Measurements from ENCODE around the gene DYSF. TPM values are rescaled to one million over a fixed set of nuclear protein-coding genes. Genes with fewer than 3 reads are reported as not detected.

The DYSF gene
- total RNA-seq, 1 experiment from 2014 or later, result 0.24 TPM

DNA sequence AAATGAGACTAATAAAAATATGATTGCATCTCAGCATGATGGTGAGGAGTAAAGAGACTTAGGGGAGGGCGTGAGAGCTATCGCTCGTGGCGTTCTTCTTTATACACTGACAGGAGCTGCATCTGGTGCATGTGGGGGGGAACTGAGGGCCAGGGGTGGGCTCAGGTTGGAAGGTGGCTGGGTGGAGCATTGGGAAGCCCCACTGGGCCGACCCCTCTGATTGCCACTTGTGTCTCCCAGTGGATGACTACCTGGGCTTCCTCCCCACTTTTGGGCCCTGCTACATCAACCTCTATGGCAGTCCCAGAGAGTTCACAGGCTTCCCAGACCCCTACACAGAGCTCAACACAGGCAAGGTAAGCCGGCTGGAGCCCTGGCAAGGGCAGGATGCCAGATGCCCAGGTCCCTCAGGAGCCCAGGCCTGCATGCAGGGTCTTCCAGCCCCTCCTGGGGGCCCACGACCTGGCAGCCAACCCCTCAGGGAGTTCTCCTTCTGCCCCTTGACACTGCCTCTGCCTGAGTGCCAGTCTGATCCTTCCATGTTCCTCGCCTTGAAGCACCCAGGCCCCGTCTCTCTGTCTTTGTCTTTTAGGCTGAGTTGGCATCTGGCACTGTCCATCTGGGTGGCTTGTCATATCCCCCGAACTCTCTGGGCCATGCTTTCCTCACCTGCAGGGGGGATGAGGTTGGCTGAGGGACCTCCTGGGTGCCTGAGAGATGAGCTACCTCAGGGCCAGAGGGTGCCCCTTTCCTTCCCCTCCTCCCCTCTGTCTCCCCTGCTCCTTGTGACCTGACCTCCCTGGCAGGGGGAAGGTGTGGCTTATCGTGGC is 97.7 kb downstream of the DYSF start:
- TF ChIP-seq, protein P1, sequence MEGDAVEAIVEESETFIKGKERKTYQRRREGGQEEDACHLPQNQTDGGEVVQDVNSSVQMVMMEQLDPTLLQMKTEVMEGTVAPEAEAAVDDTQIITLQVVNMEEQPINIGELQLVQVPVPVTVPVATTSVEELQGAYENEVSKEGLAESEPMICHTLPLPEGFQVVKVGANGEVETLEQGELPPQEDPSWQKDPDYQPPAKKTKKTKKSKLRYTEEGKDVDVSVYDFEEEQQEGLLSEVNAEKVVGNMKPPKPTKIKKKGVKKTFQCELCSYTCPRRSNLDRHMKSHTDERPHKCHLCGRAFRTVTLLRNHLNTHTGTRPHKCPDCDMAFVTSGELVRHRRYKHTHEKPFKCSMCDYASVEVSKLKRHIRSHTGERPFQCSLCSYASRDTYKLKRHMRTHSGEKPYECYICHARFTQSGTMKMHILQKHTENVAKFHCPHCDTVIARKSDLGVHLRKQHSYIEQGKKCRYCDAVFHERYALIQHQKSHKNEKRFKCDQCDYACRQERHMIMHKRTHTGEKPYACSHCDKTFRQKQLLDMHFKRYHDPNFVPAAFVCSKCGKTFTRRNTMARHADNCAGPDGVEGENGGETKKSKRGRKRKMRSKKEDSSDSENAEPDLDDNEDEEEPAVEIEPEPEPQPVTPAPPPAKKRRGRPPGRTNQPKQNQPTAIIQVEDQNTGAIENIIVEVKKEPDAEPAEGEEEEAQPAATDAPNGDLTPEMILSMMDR (conservative IDR thresholded peaks at IDR 0.05; ENCODE audit: low read depth, low read length), result no peak
- no peak for TF ChIP-seq EZH2 (IDR thresholded peaks at IDR 0.05; ENCODE audit: borderline replicate concordance, low read depth, low read length, poor library complexity, severe bottlenecking)
- CTCF ChIA-PET, result interaction anchor here (0.5 kb wide), 1 partner anchor 1190 kb away, joined by 11 read pairs; no protein-coding TSS in a partner anchor
- Histone ChIP-seq H3K36me3 (ENCODE audit: insufficient read depth, low read length, poor library complexity, severe bottlenecking) (no peaks in the 10 kb centered on the region), H3K4me3 (ENCODE audit: low read depth, low read length, poor library complexity, severe bottlenecking) (no peak overlapping the region), H3K27ac (ENCODE audit: low read depth, low read length, poor library complexity, severe bottlenecking) (no peak overlapping the region), H3K4me1 (ENCODE audit: insufficient read depth, low read length, poor library complexity, severe bottlenecking) (no peaks in the 10 kb centered on the region), H3K9me3 (ENCODE audit: low read depth, low read length, poor library complexity, severe bottlenecking) (no peaks in the 10 kb centered on the region), H3K27me3 (replicated peaks; ENCODE audit: insufficient read depth, low read depth, low read length, poor library complexity) (no peaks in the 10 kb centered on the region)
- no peak for DNase-seq (ENCODE audit: low spot score)
- intact Hi-C loops (cut with micrococcal nuclease; ENCODE audit: unreplicated experiment), result no loop called here
- POLR2A ChIA-PET (ENCODE audit: low non-redundant PET), result no interaction called here
- no TSS peak for BruUV-seq (replicated peaks)

DNA sequence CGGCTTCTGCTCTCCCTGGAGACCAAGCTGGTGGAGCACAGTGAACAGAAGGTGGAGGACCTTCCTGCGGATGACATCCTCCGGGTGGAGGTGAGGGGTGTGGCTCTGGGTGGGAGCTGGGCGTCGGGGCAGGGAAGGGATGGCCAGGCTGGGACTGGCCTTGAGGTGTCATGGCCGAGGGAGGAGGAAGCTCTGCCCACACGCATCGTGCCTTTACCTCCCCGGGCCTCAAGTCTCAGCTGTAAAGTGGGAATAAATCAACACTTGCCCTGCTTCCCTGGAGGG is 98.2 kb downstream of the DYSF start:
- Histone ChIP-seq H3K27me3 (replicated peaks; ENCODE audit: insufficient read depth, low read depth, low read length, poor library complexity) (no peaks in the 10 kb centered on the region), H3K4me1 (ENCODE audit: insufficient read depth, low read length, poor library complexity, severe bottlenecking) (no peaks in the 10 kb centered on the region), H3K9me3 (ENCODE audit: low read depth, low read length, poor library complexity, severe bottlenecking) (no peaks in the 10 kb centered on the region), H3K4me3 (ENCODE audit: low read depth, low read length, poor library complexity, severe bottlenecking) (no peak overlapping the region), H3K36me3 (ENCODE audit: insufficient read depth, low read length, poor library complexity, severe bottlenecking) (no peaks in the 10 kb centered on the region), H3K27ac (ENCODE audit: low read depth, low read length, poor library complexity, severe bottlenecking) (no peak overlapping the region)
- ChIA-PET POLR2A (ENCODE audit: low non-redundant PET) (no interaction called here), CTCF (no interaction called here)
- intact Hi-C loops (cut with micrococcal nuclease; ENCODE audit: unreplicated experiment), result no loop called here
- DNase-seq (ENCODE audit: low spot score), result no peak
- BruUV-seq (replicated peaks), result no TSS peak
- TF ChIP-seq, protein P1 (conservative IDR thresholded peaks at IDR 0.05; ENCODE audit: low read depth, low read length), result no peak
- no peak for TF ChIP-seq EZH2 (IDR thresholded peaks at IDR 0.05; ENCODE audit: borderline replicate concordance, low read depth, low read length, poor library complexity, severe bottlenecking)

DNA sequence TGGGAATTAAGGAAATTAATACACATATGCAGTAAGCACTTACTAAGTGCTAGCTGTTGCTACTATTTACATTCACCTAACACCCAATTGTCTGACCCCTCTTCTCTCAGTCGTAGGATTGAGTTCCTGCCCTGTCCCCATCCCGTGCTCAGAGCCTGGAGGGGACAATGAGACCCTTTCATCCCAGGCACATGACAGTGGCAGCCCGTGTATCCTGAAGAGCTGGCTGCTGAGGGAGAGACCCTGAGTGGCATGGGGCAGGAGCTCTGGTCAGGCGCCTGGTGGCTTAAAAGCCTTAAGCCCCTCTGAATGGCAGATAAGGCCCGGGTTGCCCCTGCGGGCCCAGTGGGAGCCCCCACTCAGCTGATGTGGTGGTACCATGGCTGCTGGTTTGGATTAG is 99.0 kb downstream of the DYSF start:
- no TSS peak for BruUV-seq (replicated peaks)
- Histone ChIP-seq H3K36me3 (ENCODE audit: insufficient read depth, low read length, poor library complexity, severe bottlenecking) (no peaks in the 10 kb centered on the region), H3K27ac (ENCODE audit: low read depth, low read length, poor library complexity, severe bottlenecking) (no peak overlapping the region), H3K27me3 (replicated peaks; ENCODE audit: insufficient read depth, low read depth, low read length, poor library complexity) (no peaks in the 10 kb centered on the region), H3K9me3 (ENCODE audit: low read depth, low read length, poor library complexity, severe bottlenecking) (no peaks in the 10 kb centered on the region), H3K4me1 (ENCODE audit: insufficient read depth, low read length, poor library complexity, severe bottlenecking) (no peaks in the 10 kb centered on the region), H3K4me3 (ENCODE audit: low read depth, low read length, poor library complexity, severe bottlenecking) (no peak overlapping the region)
- POLR2A ChIA-PET (ENCODE audit: low non-redundant PET), result no interaction called here
- DNase-seq (ENCODE audit: low spot score), result no peak
- TF ChIP-seq, protein P1 (conservative IDR thresholded peaks at IDR 0.05; ENCODE audit: low read depth, low read length), result no peak
- no peak for TF ChIP-seq EZH2 (IDR thresholded peaks at IDR 0.05; ENCODE audit: borderline replicate concordance, low read depth, low read length, poor library complexity, severe bottlenecking)
- intact Hi-C loops (cut with micrococcal nuclease; ENCODE audit: unreplicated experiment), result no loop called here
- CTCF ChIA-PET, result no interaction called here
